Aorta (tissue), 5 donors: ENCODE data around the gene RNF135. TPM values are rescaled to one million over a fixed set of nuclear protein-coding genes. Genes with fewer than 3 reads are reported as not detected.
"Not testable (repeated sequence)": the region's sequence is repeated elsewhere in the genome, so short reads cannot be mapped to it uniquely, and the experiment has no call there.

Experiments
- ATAC-seq: fragments of 200-7000 bp; cut with Tn5 transposase; one replicate; pipeline ENCODE4 v1.9.1; 2022; ENCODE audit warnings: moderate library complexity; ENCODE audit not compliant: low FRiP score
- DNase-seq, 2 donors: peaks; one replicate each; pipeline ENCODE4 v3.0.0-alpha.2; 2020
- H3K27ac ChIP-seq, 2 donors: one replicate each; pipeline ENCODE4 v1.5.1; 2013; ENCODE audit warnings: low read length in 2 of 2, mild to moderate bottlenecking in 2 of 2, moderate library complexity in 2 of 2, control low read depth in 1 of 2, inconsistent platforms in 1 of 2, low read depth in 1 of 2
- H3K27me3 ChIP-seq, 2 donors: one replicate each; pipeline ENCODE4 v1.6.1; 2013; ENCODE audit warnings: control low read depth in 1 of 2, low read length in 1 of 2, mild to moderate bottlenecking in 1 of 2, moderate library complexity in 1 of 2; ENCODE audit not compliant: insufficient read depth in 2 of 2, control insufficient read depth in 1 of 2
- H3K36me3 ChIP-seq, 2 donors: one replicate each; pipeline ENCODE4 v1.6.1; 2013; ENCODE audit warnings: control low read depth in 1 of 2, low read length in 1 of 2, mild to moderate bottlenecking in 1 of 2; ENCODE audit not compliant: insufficient read depth in 2 of 2, control insufficient read depth in 1 of 2
- H3K4me1 ChIP-seq, 2 donors: one replicate each; pipeline ENCODE4 v1.6.1; 2013; ENCODE audit warnings: low read length in 2 of 2, control low read depth in 1 of 2, mild to moderate bottlenecking in 1 of 2, moderate library complexity in 1 of 2; ENCODE audit not compliant: insufficient read depth in 2 of 2, control insufficient read depth in 1 of 2
- H3K4me3 ChIP-seq, 2 donors: one replicate each; pipeline ENCODE4 v1.5.1; 2013; ENCODE audit warnings: low read length in 2 of 2, control low read depth in 1 of 2, mild to moderate bottlenecking in 1 of 2
- H3K9me3 ChIP-seq: one replicate; pipeline ENCODE4 v1.6.1; 2013; ENCODE audit warnings: mild to moderate bottlenecking, low read length; ENCODE audit not compliant: control insufficient read depth
- WGBS, 2 donors: extraction: QIAGEN DNeasy Blood & Tissue Kit; methylation state at CpG; one replicate each; pipeline ENCODE4 v1.1.7; 2013; 5-methylcytosine and 5-hydroxymethylcytosine counted together
- intact Hi-C, 2 donors: fragments of 100-400 bp; cut with DNase I; formaldehyde crosslinking; loops; one replicate each; pipeline versions ENCODE4 v1.14.2 to v1.15.0; 2022
- polyA plus RNA-seq, 2 donors: library from polyadenylated mRNA; stranded (reverse); fragments of 200-250 nt; gene quantifications; one replicate each; pipeline ENCODE4 v1.2.3, GENCODE V29; 2013
- total RNA-seq, 2 donors: library from RNA; stranded (reverse); fragmentation: NEBNext Ultra II Directional; extraction: Animal tissue kit (Norgen Biotek cat#: 25700); gene quantifications; one replicate each; pipeline ENCODE4 v1.2.1, GENCODE V29; 2021
- donor health status: healthy with polysubstance abuse.
- donor health status: Bipolar disorder and iron deficiency.
- donor health status: DM: no; HTN: no; CAD: no.
- donor health status: DM: no; HTN: no; CAD: no.
- donor health status: DM: yes; HTN: yes; CAD: no.

RNF135 gene
- total and polyA plus RNA-seq, 4 donors = 16.6 to 32.4 (median 17.8) TPM

DNA sequence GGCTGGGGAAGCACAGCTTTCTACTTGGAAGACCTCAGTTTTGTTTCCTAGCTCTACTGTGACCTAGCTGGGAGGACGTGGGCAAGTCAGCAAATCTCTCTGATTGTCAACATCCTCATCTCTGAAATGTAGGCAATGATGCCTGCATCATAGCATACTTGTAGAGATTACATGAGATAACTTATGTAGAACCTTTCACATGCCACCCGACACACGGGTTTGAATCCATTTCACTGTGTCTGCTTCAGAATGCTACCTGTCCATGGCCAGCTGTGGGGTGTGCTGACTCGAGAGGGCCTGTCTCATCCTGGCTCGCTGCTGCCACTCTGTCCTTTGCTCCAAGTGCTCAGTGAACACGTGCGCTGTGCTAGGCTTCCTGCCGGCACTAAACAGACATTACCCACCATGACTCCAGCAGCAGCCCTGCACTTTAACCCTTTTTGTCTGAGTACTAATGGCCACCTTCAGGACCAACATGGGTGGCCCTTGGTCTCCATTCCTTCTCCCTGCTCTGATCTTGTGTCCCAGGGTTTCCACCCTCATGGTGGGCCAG lies 41.7 kb upstream of the RNF135 start:
- Histone ChIP-seq H3K27me3 (no peaks in the 10 kb centered on the region), H3K4me1 (no peaks in the 10 kb centered on the region), H3K4me3 (no peak overlapping the region), H3K36me3 (no peaks in the 10 kb centered on the region), H3K27ac (no peak overlapping the region), H3K9me3 (no peaks in the 10 kb centered on the region)
- intact Hi-C loops = no loop called here
- DNase-seq (peak in 1 of 2 donors; percentile 33), ATAC-seq (no peak)
- WGBS, 2 donors = 56 to 65% methylated on average over 8 of the region's 8 CpGs

DNA sequence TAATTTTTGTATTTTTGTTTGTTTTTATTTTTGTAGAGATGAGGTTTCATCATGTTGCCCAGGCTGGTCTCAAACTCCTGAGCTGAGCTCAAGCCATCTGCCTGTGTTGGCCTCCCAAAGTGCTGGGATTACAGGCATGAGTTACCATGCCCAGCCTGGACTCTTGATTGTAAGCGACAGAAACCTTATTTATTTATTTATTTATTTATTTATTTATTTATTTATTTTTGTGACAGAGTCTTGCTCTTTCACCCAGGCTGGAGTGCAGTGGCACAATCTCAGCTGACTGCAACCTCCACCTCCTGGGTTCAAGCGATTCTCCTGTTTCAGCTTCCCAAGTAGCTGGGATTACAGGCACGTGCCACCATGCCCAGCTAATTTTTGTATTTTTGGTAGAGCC lies 41.0 kb upstream of the RNF135 start:
- ATAC-seq, H3K36me3 ChIP-seq, H3K27me3 ChIP-seq, H3K27ac ChIP-seq, H3K4me3 ChIP-seq, H3K4me1 ChIP-seq, H3K9me3 ChIP-seq, intact Hi-C loops: not testable (repeated sequence)
- WGBS, 2 donors = 94 to 95% methylated on average over 3 of the region's 3 CpGs
- peak in 1 of 2 donors; percentile 13 for DNase-seq

- Histone ChIP-seq H3K36me3 (no peaks in the 10 kb centered on the region), H3K4me1 (no peaks in the 10 kb centered on the region), H3K27me3 (no peaks in the 10 kb centered on the region), H3K4me3 (no peak overlapping the region), H3K27ac (no peak overlapping the region), H3K9me3 (no peaks in the 10 kb centered on the region)
- DNase-seq = peak in 1 of 2 donors; percentile 26
- WGBS, 2 donors = 73 to 79% methylated on average over 3 of the region's 3 CpGs
- ATAC-seq = no peak
- intact Hi-C loops = no loop called here
Observed at GRCh38 chr17:30930495-30930894, 40.3 kb upstream of the RNF135 start.

DNA sequence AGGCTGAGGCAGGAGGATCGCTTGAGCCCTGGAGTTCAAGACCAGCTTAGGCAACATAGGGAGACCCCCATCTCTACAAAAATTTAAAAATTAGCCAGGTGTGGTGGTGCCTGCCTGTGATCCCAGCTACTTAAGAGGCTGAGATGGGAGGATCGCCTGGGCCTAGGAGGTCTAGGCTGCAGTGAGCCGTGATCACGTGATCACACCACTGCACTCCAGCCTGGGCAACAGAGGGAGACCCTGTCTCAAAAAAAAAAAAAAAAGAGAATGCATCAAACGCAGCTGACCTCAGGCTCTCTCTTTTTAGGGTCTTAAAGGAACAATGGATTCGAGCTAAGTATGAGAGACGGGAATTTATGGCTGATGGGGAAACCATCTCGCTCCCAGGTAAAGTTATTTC lies 39.3 kb upstream of the RNF135 start:
- H3K9me3 ChIP-seq, ATAC-seq, intact Hi-C loops: not testable (repeated sequence)

DNA sequence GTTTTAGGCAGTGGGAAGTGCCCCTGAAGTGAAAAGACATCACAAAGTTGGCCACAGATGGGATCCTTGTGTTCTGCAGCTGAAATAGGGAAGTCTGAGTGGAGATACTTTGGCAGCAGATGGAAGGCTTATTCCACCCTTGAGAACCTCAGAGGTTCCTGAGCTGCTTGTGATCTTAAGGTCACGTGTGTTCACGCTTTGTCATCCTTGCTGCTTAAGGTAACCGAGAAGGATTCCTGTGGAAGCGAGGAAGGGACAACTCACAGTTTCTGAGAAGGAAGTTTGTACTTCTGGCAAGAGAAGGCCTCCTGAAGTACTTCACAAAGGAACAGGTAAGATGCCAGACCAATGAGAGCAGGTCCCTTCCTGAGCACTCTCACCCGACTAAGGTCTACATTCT lies 36.9 kb upstream of the RNF135 start:
- 71% methylated on average over 5 of the region's 5 CpGs for WGBS, 2 donors
- ATAC-seq = no peak
- intact Hi-C loops = no loop called here

More for the DNA sequence above, 39.3 kb upstream of the RNF135 start:
- not testable (repeated sequence) for H3K27me3 ChIP-seq, H3K27ac ChIP-seq, H3K4me1 ChIP-seq, H3K4me3 ChIP-seq, H3K36me3 ChIP-seq
- 86 to 89% methylated on average over 8 of the region's 8 CpGs for WGBS, 2 donors
- DNase-seq = peak in 1 of 2 donors; percentile 9

DNA sequence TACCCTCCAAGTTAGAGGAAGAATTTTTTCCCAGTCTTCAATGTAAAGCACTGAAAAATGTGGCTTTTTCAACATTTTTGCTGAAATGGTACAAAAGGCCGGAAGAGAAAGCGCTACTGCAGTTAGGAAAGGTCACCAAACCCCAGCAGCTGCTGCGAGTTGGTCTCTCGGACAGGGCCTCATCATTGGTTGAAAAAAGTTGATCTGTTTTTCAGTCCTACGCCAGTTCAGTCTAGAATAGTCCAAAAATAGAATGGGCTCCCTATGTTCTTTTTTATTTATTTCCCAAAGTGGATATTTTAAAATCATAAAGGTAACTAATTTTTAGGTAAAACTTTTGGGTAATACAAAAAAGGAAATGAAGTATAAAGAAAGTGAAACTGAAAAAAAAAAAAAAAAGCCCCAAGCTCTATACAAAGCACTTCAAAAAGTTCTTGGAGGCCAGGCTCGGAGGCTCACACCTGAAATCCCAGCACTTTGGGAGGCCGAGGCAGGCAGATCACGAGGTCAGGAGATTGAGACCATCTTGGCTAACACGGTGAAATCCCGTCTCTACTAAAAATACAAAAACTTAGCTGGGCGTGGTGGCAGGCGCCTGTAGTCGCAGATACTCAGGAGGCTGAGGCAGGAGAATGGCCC lies 31.7 kb upstream of the RNF135 start:
- H3K4me3 ChIP-seq = no peak overlapping the region
- H3K9me3 ChIP-seq = no peaks in the 10 kb centered on the region
- intact Hi-C loops = no loop called here
- H3K36me3 ChIP-seq = no peaks in the 10 kb centered on the region
- H3K27me3 ChIP-seq = no peaks in the 10 kb centered on the region
- no peaks in the 10 kb centered on the region for H3K4me1 ChIP-seq
- no peak overlapping the region for H3K27ac ChIP-seq
- peak in 1 of 2 donors; percentile 5 for DNase-seq
- 86 to 87% methylated on average over 13 of the region's 13 CpGs for WGBS, 2 donors
- no peak for ATAC-seq

More for the DNA sequence above, 36.9 kb upstream of the RNF135 start:
- Histone ChIP-seq H3K36me3 (no peaks in the 10 kb centered on the region), H3K4me1 (no peaks in the 10 kb centered on the region), H3K27ac (no peak overlapping the region), H3K9me3 (no peaks in the 10 kb centered on the region), H3K4me3 (no peak overlapping the region), H3K27me3 (no peaks in the 10 kb centered on the region)
- DNase-seq = no peak

DNA sequence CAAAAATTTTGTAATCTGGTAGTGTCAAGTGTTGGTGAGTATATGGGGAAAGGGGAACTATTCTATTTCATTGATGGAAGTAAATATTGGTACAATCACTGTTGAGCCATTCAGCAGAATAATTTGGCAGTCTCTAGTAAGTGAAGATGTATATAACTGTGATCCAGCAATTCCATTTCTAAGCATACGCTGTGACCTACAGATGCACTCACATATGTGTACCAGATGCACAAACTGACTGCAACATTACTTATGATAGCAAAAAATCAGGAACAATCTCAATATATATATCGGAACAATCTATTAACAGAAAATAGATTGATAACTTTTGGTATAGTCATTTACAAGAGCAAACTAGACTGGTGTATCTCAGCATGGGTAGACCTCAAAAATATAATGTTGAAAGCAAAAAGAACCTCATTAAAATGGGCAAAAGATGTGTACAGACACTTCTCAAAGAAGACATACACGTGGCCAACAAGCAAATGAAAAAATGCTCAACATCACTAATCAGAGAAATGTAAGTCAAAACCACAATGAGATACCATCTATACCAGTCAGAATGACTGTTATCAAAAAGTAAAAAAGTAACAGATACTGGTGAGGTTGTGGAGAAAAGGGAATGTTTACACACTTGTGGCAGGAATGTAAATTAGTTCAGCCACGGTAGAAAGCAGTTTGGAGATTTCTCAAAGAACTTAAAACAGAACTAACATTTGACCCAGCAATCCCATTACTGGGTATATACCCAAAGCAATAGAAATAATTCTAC lies 28.3 kb upstream of the RNF135 start:
- intact Hi-C loops = no loop called here
- no peak for DNase-seq
- H3K4me1 ChIP-seq = no peaks in the 10 kb centered on the region
- no peaks in the 10 kb centered on the region for H3K9me3 ChIP-seq
- ATAC-seq = no peak
- H3K4me3 ChIP-seq = no peak overlapping the region
- 51 to 57% methylated on average over 4 of the region's 4 CpGs for WGBS, 2 donors
- no peaks in the 10 kb centered on the region for H3K27me3 ChIP-seq
- H3K36me3 ChIP-seq = no peaks in the 10 kb centered on the region
- H3K27ac ChIP-seq = no peak overlapping the region

DNA sequence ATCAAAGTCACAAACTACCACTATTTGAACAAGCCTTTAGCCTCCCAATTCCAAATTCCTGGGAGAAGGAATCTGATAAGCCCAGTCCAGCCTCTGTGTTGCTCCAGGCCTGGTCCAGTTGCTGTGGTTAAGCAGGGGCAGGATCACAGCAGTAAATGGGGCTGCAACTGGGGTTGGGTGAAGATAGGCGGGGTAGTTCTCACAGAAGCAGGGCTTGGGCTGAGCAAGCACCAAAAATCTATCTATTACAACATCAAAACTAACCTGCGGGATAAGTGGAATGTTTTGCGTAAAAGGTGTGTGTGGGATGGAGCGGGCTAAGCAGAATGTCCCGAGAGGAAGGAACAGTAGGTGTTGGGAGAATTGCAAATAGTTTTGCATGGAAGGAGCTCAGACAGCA lies 23.0 kb upstream of the RNF135 start:
- ATAC-seq = no peak
- H3K9me3 ChIP-seq = no peaks in the 10 kb centered on the region

GRCh38 chr17:30950189-30950588 lies 20.6 kb upstream of the RNF135 start:
- H3K4me1 ChIP-seq = no peaks in the 10 kb centered on the region
- DNase-seq (no peak), ATAC-seq (peak; percentile 28)
- intact Hi-C loops = no loop called here
- H3K27ac ChIP-seq = no peak overlapping the region
- no peaks in the 10 kb centered on the region for H3K27me3 ChIP-seq
- no peaks in the 10 kb centered on the region for H3K36me3 ChIP-seq
- H3K4me3 ChIP-seq = no peak overlapping the region
- 93 to 96% methylated on average over 5 of the region's 5 CpGs for WGBS, 2 donors
- no peaks in the 10 kb centered on the region for H3K9me3 ChIP-seq

More for the DNA sequence above, 23.0 kb upstream of the RNF135 start:
- Histone ChIP-seq H3K36me3 (no peaks in the 10 kb centered on the region), H3K27ac (no peak overlapping the region), H3K4me3 (no peak overlapping the region), H3K27me3 (no peaks in the 10 kb centered on the region), H3K4me1 (no peaks in the 10 kb centered on the region)
- intact Hi-C loops = no loop called here
- WGBS, 2 donors = 95 to 96% methylated on average over 5 of the region's 5 CpGs
- DNase-seq = peak in 1 of 2 donors; percentile 5
